H1 (cell line): Measurements from ENCODE around the gene GRM4. TPM values are rescaled to one million over a fixed set of nuclear protein-coding genes. Genes with fewer than 3 reads are reported as not detected.

Experiments
- KDM4A ChIP-seq: IDR thresholded peaks from one replicate; pipeline ENCODE4 v1.7.1; 2012; ENCODE audit warnings: low read depth, mild to moderate bottlenecking, moderate library complexity, low read length, inconsistent platforms; ENCODE audit not compliant: severe bottlenecking
- RXRA ChIP-seq: IDR thresholded peaks from 2 replicates; pipeline ENCODE4 v1.6.1; 2011; ENCODE audit warnings: low read depth, mild to moderate bottlenecking, low read length, moderate library complexity; ENCODE audit not compliant: insufficient read depth
- polyA plus RNA-seq, 7 experiments: library from polyadenylated mRNA; depleted of rRNA in 3 of 7; stranded (reverse) in 5 of 7; unstranded in 2 of 7; fragments of >200 nt in 5 of 7; fragments of 200-250 nt in 2 of 7; gene quantifications; 1 replicate in 5 of 7; 2 replicates in 1 of 7; 4 replicates in 1 of 7; pipeline versions ENCODE4 v1.2.1 to v1.2.3, GENCODE V29; 2011 to 2013; ENCODE audit warnings: missing spikeins in 2 of 7, mixed read lengths in 2 of 7
- total RNA-seq: library from RNA; stranded (reverse); fragmentation: NEBNext Ultra II Directional; extraction: Animal tissue kit (Norgen Biotek cat#: 25700); gene quantifications from 2 replicates; pipeline ENCODE4 v1.2.1, GENCODE V29; 2021

Gene GRM4
- total and polyA plus RNA-seq, 2 of the 8 experiments (the other 6 are each of a cell fraction or from before 2014, with no cell fraction given) = 19.6 to 21.5 TPM

GRCh38 chr6:34018961-34019606 is 126.8 kb downstream of the GRM4 start (continued):
- TF ChIP-seq KDM4A (no peak), RXRA (no peak)
